GM12801 (cell line): ENCODE measurements around the gene DACH1.

Source experiments
- TF ChIP-seq, protein P1 (sequence below): IDR thresholded peaks from one replicate; pipeline ENCODE4 v1.5.1; 2011; ENCODE audit warnings: control low read depth; ENCODE audit not compliant: insufficient read length; ENCODE audit errors: extremely low read depth

Gene DACH1

DNA sequence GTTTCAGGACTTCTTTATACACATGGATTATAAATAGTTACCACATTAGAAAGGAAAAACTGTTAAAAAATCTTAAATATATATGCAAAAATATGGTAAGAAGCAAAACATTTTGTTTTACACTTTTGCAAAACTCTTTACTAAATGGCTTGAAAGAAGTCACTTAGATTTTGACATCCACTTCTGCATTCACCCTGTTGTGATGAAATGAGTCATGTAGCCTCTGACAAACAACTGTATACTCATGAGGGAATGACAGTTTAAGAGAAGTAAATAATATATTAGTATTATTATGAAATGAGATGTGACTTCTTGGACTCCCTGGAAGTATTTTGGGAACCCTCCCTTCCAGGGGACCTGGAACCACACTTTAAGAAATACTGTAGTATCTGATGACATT lies 275.6 kb downstream of the DACH1 start:
- TF ChIP-seq, protein P1, sequence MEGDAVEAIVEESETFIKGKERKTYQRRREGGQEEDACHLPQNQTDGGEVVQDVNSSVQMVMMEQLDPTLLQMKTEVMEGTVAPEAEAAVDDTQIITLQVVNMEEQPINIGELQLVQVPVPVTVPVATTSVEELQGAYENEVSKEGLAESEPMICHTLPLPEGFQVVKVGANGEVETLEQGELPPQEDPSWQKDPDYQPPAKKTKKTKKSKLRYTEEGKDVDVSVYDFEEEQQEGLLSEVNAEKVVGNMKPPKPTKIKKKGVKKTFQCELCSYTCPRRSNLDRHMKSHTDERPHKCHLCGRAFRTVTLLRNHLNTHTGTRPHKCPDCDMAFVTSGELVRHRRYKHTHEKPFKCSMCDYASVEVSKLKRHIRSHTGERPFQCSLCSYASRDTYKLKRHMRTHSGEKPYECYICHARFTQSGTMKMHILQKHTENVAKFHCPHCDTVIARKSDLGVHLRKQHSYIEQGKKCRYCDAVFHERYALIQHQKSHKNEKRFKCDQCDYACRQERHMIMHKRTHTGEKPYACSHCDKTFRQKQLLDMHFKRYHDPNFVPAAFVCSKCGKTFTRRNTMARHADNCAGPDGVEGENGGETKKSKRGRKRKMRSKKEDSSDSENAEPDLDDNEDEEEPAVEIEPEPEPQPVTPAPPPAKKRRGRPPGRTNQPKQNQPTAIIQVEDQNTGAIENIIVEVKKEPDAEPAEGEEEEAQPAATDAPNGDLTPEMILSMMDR: no peak

DNA sequence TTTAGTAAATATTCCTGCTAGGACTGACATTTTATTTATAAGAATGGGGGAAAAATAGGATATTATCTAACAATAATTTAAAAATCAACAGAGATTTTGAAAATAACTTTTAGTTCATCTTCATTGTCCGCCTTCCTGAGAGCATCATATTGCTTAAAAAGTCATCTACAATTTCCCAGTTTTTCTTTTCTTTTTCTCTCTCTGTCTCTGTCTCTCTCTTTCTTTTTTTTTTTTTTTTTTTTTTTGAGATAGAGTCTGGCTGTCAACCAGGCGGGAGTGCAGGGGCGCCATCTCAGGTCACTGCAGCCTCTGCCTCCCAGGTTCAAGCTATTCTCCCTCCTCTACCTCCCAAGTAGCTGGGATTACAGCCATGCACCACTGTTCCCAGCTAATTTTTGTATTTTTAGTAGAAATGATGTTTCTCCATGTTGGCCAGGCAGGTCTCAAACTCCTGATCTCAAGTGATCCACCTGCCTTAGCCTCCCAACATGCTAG lies 276.3 kb downstream of the DACH1 start:
- TF ChIP-seq, protein P1: no peak

GRCh38 chr13:71589032-71589431 lies 278.0 kb downstream of the DACH1 start:
- TF ChIP-seq, protein P1: no peak

DNA sequence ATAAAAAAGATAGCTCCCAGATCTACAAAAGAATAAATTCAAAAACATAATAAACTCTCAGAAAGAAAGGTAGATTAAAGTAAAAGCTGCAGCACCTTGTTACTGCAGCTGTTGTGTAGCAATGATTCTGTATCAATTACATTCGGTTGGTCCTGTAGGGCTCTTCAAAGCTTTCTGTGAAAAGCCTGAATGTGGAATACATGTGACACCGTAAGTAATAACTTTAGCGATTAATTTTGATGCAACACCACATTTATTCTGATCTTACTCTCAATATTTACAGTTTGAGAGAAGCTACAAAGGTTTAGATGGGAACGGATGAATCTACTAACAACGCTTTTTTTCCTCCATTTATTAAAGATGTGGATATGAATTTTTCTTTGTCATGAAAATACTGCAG lies 279.2 kb downstream of the DACH1 start:
- TF ChIP-seq, protein P1: no peak

DNA sequence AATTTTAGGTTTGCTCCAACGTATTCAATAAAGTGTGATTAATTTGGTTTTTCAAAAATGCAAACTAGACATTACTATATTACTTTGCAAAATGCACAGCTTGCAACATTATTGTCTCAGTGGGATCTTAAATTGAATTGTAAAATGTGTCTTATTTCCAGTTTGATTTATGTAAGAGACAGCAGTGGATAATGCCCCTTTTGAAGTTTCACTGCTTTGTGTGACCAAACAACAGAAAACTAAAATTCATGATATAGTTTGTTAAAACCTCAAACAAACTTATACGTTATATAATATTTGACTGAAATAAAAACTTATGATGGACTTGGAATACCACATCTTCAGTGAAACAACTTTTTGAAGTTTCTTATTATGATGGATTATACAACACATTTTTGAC lies 279.8 kb downstream of the DACH1 start:
- TF ChIP-seq, protein P1: no peak

DNA sequence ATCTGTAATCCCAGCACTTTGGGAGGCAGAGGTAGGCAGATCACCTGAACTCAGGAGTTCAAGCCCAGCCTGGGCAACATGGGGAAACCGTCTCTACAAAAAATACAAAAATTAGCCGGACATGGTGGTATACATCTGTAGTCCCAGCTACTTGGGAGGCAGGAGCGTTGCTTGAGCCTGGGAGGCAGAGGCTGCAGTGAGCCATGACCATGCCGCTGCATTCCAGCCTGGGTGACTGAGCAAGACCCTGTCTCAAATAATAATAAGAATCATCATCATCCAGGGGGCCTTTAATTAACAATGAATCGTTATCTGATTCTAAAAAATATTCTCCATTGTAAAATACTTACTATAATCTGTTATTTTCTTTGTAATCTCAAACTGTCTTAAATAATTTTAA lies 283.4 kb downstream of the DACH1 start:
- TF ChIP-seq, protein P1: no peak

- TF ChIP-seq, protein P1: no peak
These were observed 286.4 kb downstream of the DACH1 start for GRCh38 chr13:71580614-71581013.

DNA sequence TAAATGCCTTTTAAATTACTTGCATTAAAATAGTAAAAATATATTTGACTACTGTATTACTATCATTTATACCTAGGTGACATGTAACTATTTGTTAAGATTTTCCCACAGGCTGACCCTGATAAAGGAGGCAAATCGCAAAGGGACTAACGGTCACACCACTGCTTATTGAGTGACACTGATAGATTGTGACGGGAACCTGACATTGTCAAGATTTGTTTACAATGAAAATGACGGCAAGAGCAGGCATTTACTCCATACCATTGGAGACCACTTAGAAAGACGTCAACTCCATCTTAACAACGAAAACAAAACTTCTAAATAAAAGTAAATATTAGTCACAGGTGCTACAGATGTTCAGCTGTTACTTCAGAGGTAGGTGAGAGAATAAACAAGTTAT lies 289.0 kb downstream of the DACH1 start:
- TF ChIP-seq, protein P1: no peak
